ENCODE results near the gene TNPO2. TPM values are rescaled to one million over a fixed set of nuclear protein-coding genes. Genes with fewer than 3 reads are reported as not detected.

The TNPO2 gene
- total RNA-seq, 2 donors from 2014 or later, result 35.9 to 55.2 TPM

DNA sequence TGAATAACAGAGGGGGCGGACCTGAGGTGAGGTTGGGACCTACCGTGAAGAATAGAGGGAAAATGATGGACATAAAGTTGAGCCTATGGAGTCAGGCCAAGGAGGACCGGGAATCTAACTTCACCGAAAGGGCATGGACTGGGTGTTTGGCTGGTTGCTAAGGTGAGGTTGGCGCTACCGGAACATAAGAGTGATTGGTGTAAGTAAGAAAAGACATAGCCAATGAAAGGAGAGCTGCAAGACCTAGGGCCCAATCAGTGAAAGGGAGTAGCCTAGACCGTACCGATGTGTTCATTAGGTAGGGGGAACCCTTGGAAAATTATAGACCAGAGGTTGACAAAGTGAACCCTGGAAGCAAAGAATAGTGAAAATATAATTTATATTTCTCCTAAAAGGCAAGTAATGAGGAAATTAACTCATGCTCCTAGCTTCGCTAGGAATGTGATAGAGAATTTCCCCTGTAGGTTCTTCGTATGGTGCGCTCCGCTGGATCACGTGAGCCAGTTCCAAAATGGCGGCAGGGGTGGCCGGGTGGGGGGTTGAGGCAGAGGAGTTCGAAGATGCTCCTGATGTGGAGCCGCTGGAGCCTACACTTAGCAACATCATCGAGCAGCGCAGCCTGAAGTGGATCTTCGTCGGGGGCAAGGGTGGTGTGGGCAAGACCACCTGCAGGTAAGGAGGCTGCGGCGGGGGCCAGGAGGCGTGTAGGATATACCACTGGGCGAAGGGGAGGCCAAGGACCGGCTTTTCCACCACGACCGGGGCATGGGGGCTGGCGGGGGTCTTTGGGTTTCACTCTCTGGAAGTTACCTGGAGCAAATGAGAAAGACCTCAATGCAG is 13.5 kb upstream of the TNPO2 start, which contains the start of gene GET3:
Gene GET3, plus strand, starts transcription at position 503 of the 840 bp plus-strand sequence. Its CDS starts 9 bp downstream, at position 512.
- Histone ChIP-seq H3K4me1 (peaks cover 0 to 42% of the 10 kb centered on the region in 2 donors), H3K36me3 (peaks cover 24% of the 10 kb centered on the region), H3K9me3 (no peaks in the 10 kb centered on the region), H3K27ac (peak within 1 kb of the TSS; percentile 83 to 86), H3K27me3 (no peaks in the 10 kb centered on the region), H3K4me3 (peak within 1 kb of the TSS; percentile 77 to 87)
- DNase-seq (ENCODE audit: low spot score), result peak; percentile 98
- TF ChIP-seq, protein P1, sequence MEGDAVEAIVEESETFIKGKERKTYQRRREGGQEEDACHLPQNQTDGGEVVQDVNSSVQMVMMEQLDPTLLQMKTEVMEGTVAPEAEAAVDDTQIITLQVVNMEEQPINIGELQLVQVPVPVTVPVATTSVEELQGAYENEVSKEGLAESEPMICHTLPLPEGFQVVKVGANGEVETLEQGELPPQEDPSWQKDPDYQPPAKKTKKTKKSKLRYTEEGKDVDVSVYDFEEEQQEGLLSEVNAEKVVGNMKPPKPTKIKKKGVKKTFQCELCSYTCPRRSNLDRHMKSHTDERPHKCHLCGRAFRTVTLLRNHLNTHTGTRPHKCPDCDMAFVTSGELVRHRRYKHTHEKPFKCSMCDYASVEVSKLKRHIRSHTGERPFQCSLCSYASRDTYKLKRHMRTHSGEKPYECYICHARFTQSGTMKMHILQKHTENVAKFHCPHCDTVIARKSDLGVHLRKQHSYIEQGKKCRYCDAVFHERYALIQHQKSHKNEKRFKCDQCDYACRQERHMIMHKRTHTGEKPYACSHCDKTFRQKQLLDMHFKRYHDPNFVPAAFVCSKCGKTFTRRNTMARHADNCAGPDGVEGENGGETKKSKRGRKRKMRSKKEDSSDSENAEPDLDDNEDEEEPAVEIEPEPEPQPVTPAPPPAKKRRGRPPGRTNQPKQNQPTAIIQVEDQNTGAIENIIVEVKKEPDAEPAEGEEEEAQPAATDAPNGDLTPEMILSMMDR (IDR thresholded peaks at IDR 0.05), result no peak

- H3K9me3 ChIP-seq, result no peaks in the 10 kb centered on the region
- DNase-seq (ENCODE audit: low spot score), result no peak
- TF ChIP-seq, protein P1 (IDR thresholded peaks at IDR 0.05), result no peak
- H3K4me1 ChIP-seq, result peaks cover 0 to 51% of the 10 kb centered on the region in 2 donors
- H3K36me3 ChIP-seq, result peaks cover 25% of the 10 kb centered on the region
- H3K27me3 ChIP-seq, result no peaks in the 10 kb centered on the region
- peak overlapping the region; percentile 93 to 95 for H3K27ac ChIP-seq
- H3K4me3 ChIP-seq, result peak overlapping the region; percentile 86 to 90
These were observed 9.9 kb upstream of the TNPO2 start for GRCh38 chr19:12733369-12734214.

- no peaks in the 10 kb centered on the region for H3K27me3 ChIP-seq
- no peak overlapping the region for H3K27ac ChIP-seq
- H3K4me3 ChIP-seq, result no peak overlapping the region
- DNase-seq (ENCODE audit: low spot score), result no peak
- H3K9me3 ChIP-seq, result no peaks in the 10 kb centered on the region
- TF ChIP-seq, protein P1 (IDR thresholded peaks at IDR 0.05), result no peak
- peaks cover 0 to 36% of the 10 kb centered on the region in 2 donors for H3K4me1 ChIP-seq
- peaks cover 34% of the 10 kb centered on the region for H3K36me3 ChIP-seq
These were observed 7.6 kb upstream of the TNPO2 start for GRCh38 chr19:12731337-12731736.

DNA sequence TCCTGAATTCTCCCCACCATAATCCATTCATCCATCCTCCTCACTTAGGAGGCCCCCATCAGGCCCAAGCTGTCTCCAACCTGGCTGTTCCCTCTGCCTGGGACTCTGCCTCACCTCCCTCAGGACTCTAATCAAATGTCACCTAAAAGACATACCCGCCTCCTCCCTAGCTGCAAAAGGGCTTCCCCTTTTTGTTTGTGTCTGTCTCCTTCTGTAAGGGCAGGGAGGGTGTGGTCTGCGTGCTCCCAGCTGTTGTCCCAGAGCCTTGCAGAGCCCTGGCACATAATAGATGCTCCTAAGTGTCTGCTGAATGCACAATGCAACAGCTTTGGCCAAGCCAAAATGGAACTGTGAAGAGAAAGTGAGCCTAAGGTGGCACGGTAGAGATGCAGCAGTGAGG is 6.3 kb upstream of the TNPO2 start:
- no peak for DNase-seq (ENCODE audit: low spot score)
- Histone ChIP-seq H3K27ac (no peak overlapping the region), H3K27me3 (no peaks in the 10 kb centered on the region), H3K4me3 (no peak overlapping the region), H3K9me3 (no peaks in the 10 kb centered on the region), H3K4me1 (peaks cover 0 to 30% of the 10 kb centered on the region in 2 donors), H3K36me3 (peaks cover 34% of the 10 kb centered on the region)
- TF ChIP-seq, protein P1 (IDR thresholded peaks at IDR 0.05), result no peak

GRCh38 chr19:12727745-12728433 is 4.2 kb upstream of the TNPO2 start:
- H3K9me3 ChIP-seq, result no peaks in the 10 kb centered on the region
- peaks cover 0 to 35% of the 10 kb centered on the region in 2 donors for H3K4me1 ChIP-seq
- no peaks in the 10 kb centered on the region for H3K27me3 ChIP-seq
- TF ChIP-seq, protein P1 (IDR thresholded peaks at IDR 0.05), result no peak
- no peak overlapping the region for H3K27ac ChIP-seq
- DNase-seq (ENCODE audit: low spot score), result no peak
- H3K36me3 ChIP-seq, result peaks cover 34% of the 10 kb centered on the region
- H3K4me3 ChIP-seq, result no peak overlapping the region
